ENCODE data around the gene AKAP13.

The AKAP13 gene

DNA sequence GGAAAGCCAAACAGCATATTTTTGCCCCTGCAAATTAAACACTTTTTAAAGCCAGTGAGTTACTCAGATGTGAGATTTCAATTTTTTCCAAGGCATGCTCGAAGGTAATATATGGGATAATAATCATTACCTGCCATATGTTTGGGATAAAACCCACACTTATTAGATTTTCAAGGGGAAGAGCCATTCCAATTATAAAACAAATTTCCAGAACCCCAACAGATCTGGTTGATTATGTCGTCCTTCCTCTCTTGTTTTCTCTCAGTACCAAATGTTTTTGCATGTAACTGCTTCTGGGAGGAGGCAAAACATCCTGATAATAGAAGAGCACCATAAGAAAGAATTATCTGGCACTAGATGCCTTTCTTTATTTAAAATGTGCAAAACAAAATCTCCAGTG is 115.1 kb downstream of the AKAP13 start:
- no peak overlapping the region for H4K8ac ChIP-seq (ENCODE audit: low read depth, low read length)
- no peak overlapping the region for H3K18ac ChIP-seq (ENCODE audit: low read length)
- H3K23ac ChIP-seq (ENCODE audit: low read depth, low read length, poor library complexity), result no peak overlapping the region
- H3K27ac ChIP-seq (replicated peaks; ENCODE audit: low read length), result no peak overlapping the region
- WGBS, 2 donors (ENCODE audit: extremely low coverage in 2 of 2, insufficient read length in 2 of 2, insufficient replicate concordance in 1 of 2), result no CpG with 5 or more reads among the region's 2 CpGs
- DNase-seq (ENCODE audit: low spot score), result no peak
- no peak overlapping the region for H2BK12ac ChIP-seq (ENCODE audit: low read length)
- no peak overlapping the region for H3K9ac ChIP-seq (ENCODE audit: low read depth, low read length, poor library complexity)
- no peak overlapping the region for H2BK120ac ChIP-seq (ENCODE audit: low read depth, low read length)
- no peak overlapping the region for H2BK5ac ChIP-seq (ENCODE audit: low read length)
- H2BK15ac ChIP-seq (ENCODE audit: low read length), result no peak overlapping the region
- no peaks in the 10 kb centered on the region for H3K9me3 ChIP-seq (replicated peaks in 1 of 2; ENCODE audit: control insufficient read depth in 2 of 2, insufficient read depth in 1 of 2, low read depth in 1 of 2, low read length in 2 of 2)
- peaks cover 12 to 18% of the 10 kb centered on the region in 2 donors for H3K4me1 ChIP-seq (ENCODE audit: control insufficient read depth in 2 of 2, insufficient read depth in 1 of 2, low read depth in 1 of 2, low read length in 2 of 2)
- H3K4me2 ChIP-seq (ENCODE audit: insufficient read depth, low read length, poor library complexity, severe bottlenecking), result no peak overlapping the region
- H3K4me3 ChIP-seq (ENCODE audit: low read length in 2 of 2), result no peak overlapping the region
- H3K27me3 ChIP-seq (ENCODE audit: control insufficient read depth in 3 of 3, insufficient read depth in 3 of 3, low read depth in 1 of 3, low read length in 3 of 3), result no peaks in the 10 kb centered on the region
- H3K79me1 ChIP-seq (ENCODE audit: low read depth, low read length), result no peaks in the 10 kb centered on the region
- H3K14ac ChIP-seq (ENCODE audit: low read length), result no peak overlapping the region
- H4K91ac ChIP-seq (ENCODE audit: low read depth, low read length, poor library complexity), result no peak overlapping the region
- H2AK5ac ChIP-seq (ENCODE audit: low read depth, low read length), result no peak overlapping the region
- H2AFZ ChIP-seq (ENCODE audit: low read length), result no peak overlapping the region
- no peak overlapping the region for H3K4ac ChIP-seq (ENCODE audit: low read length)
- no peaks in the 10 kb centered on the region for H3K36me3 ChIP-seq (replicated peaks in 1 of 2; ENCODE audit: control insufficient read depth in 2 of 2, insufficient read depth in 2 of 2, low read length in 2 of 2)

GRCh38 chr15:85496151-85496550 is 115.7 kb downstream of the AKAP13 start:
- Histone ChIP-seq H3K4me1 (ENCODE audit: control insufficient read depth in 2 of 2, insufficient read depth in 1 of 2, low read depth in 1 of 2, low read length in 2 of 2) (peaks cover 12 to 18% of the 10 kb centered on the region in 2 donors), H3K14ac (ENCODE audit: low read length) (no peak overlapping the region), H3K79me1 (ENCODE audit: low read depth, low read length) (no peaks in the 10 kb centered on the region), H2BK12ac (ENCODE audit: low read length) (no peak overlapping the region), H3K4me2 (ENCODE audit: insufficient read depth, low read length, poor library complexity, severe bottlenecking) (no peak overlapping the region), H3K23ac (ENCODE audit: low read depth, low read length, poor library complexity) (no peak overlapping the region), H3K4ac (ENCODE audit: low read length) (no peak overlapping the region), H3K27ac (replicated peaks; ENCODE audit: low read length) (no peak overlapping the region), H2BK5ac (ENCODE audit: low read length) (no peak overlapping the region), H4K91ac (ENCODE audit: low read depth, low read length, poor library complexity) (no peak overlapping the region), H2AFZ (ENCODE audit: low read length) (no peak overlapping the region), H3K9me3 (replicated peaks in 1 of 2; ENCODE audit: control insufficient read depth in 2 of 2, insufficient read depth in 1 of 2, low read depth in 1 of 2, low read length in 2 of 2) (no peaks in the 10 kb centered on the region), H2BK15ac (ENCODE audit: low read length) (no peak overlapping the region), H3K9ac (ENCODE audit: low read depth, low read length, poor library complexity) (no peak overlapping the region), H2AK5ac (ENCODE audit: low read depth, low read length) (no peak overlapping the region), H3K18ac (ENCODE audit: low read length) (no peak overlapping the region), H3K27me3 (ENCODE audit: control insufficient read depth in 3 of 3, insufficient read depth in 3 of 3, low read depth in 1 of 3, low read length in 3 of 3) (no peaks in the 10 kb centered on the region), H3K4me3 (ENCODE audit: low read length in 2 of 2) (no peak overlapping the region), H3K36me3 (replicated peaks in 1 of 2; ENCODE audit: control insufficient read depth in 2 of 2, insufficient read depth in 2 of 2, low read length in 2 of 2) (no peaks in the 10 kb centered on the region), H2BK120ac (ENCODE audit: low read depth, low read length) (no peak overlapping the region), H4K8ac (ENCODE audit: low read depth, low read length) (no peak overlapping the region)
- no peak for DNase-seq (ENCODE audit: low spot score)
- WGBS, 2 donors (ENCODE audit: extremely low coverage in 2 of 2, insufficient read length in 2 of 2, insufficient replicate concordance in 1 of 2), result no CpG with 5 or more reads among the region's 8 CpGs

DNA sequence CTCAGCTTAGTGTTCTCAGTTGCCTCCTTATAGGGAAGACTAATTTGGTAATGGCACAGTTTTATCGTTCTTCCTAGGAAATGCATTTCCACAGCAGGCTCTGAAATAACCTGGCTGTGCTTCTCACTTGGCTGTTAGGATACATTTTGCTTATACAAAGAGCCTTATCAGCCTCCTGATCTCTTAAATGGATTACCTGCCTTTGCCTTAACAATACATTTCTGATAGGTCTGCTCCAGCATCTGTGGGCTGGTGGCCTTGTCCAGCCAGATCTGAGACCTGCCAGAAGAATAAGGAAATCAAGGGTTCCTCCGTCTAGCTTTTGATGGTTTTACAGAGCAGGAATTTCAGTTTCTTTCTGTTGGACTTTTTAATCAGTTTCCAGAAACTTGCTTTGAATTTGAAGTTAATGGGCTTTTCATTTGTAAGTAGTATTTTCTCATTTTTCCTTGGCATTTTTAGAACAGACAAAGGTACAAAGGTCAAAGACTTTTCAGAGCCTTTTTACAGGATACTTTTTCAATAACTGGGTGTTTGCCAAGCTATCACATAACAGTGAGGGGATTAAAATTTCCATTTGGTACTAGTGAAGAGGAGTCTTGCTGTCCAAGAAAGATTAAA is 116.3 kb downstream of the AKAP13 start:
- Histone ChIP-seq H3K4me2 (ENCODE audit: insufficient read depth, low read length, poor library complexity, severe bottlenecking) (no peak overlapping the region), H2BK120ac (ENCODE audit: low read depth, low read length) (no peak overlapping the region), H3K14ac (ENCODE audit: low read length) (no peak overlapping the region), H3K9me3 (replicated peaks in 1 of 2; ENCODE audit: control insufficient read depth in 2 of 2, insufficient read depth in 1 of 2, low read depth in 1 of 2, low read length in 2 of 2) (no peaks in the 10 kb centered on the region), H2BK12ac (ENCODE audit: low read length) (no peak overlapping the region), H3K9ac (ENCODE audit: low read depth, low read length, poor library complexity) (no peak overlapping the region), H3K4me1 (ENCODE audit: control insufficient read depth in 2 of 2, insufficient read depth in 1 of 2, low read depth in 1 of 2, low read length in 2 of 2) (peaks cover 12 to 18% of the 10 kb centered on the region in 2 donors), H3K18ac (ENCODE audit: low read length) (no peak overlapping the region), H2BK5ac (ENCODE audit: low read length) (no peak overlapping the region), H3K4me3 (ENCODE audit: low read length in 2 of 2) (no peak overlapping the region), H3K79me1 (ENCODE audit: low read depth, low read length) (no peaks in the 10 kb centered on the region), H3K27me3 (ENCODE audit: control insufficient read depth in 3 of 3, insufficient read depth in 3 of 3, low read depth in 1 of 3, low read length in 3 of 3) (no peaks in the 10 kb centered on the region), H4K8ac (ENCODE audit: low read depth, low read length) (no peak overlapping the region), H3K4ac (ENCODE audit: low read length) (no peak overlapping the region), H4K91ac (ENCODE audit: low read depth, low read length, poor library complexity) (no peak overlapping the region), H3K27ac (replicated peaks; ENCODE audit: low read length) (no peak overlapping the region), H3K23ac (ENCODE audit: low read depth, low read length, poor library complexity) (no peak overlapping the region), H2BK15ac (ENCODE audit: low read length) (no peak overlapping the region), H2AFZ (ENCODE audit: low read length) (no peak overlapping the region), H2AK5ac (ENCODE audit: low read depth, low read length) (no peak overlapping the region), H3K36me3 (replicated peaks in 1 of 2; ENCODE audit: control insufficient read depth in 2 of 2, insufficient read depth in 2 of 2, low read length in 2 of 2) (no peaks in the 10 kb centered on the region)
- WGBS, 2 donors (ENCODE audit: extremely low coverage in 2 of 2, insufficient read length in 2 of 2, insufficient replicate concordance in 1 of 2), result no CpG with 5 or more reads among the region's 2 CpGs
- DNase-seq (ENCODE audit: low spot score), result no peak

DNA sequence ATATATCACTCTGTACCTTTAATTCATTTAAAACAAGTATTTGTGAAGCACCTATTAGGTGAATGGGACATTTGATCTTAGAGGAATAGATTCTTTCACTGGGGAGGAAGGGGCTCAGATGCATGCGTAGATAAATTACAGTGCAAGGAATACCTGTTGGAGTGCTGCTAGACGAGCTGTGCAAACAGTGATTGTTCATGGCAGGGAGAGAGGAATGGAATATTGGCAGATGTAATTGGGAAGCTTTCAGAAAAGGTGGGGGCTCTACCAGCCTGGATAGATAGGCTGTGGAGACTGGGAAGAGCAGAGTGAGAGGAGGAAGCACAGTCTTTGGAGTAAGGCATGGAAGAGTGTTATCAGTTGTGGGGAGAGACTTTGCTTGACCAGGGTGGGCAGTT is 116.8 kb downstream of the AKAP13 start:
- H4K8ac ChIP-seq (ENCODE audit: low read depth, low read length), result no peak overlapping the region
- no peak overlapping the region for H2BK12ac ChIP-seq (ENCODE audit: low read length)
- H3K4ac ChIP-seq (ENCODE audit: low read length), result no peak overlapping the region
- no peak overlapping the region for H2AFZ ChIP-seq (ENCODE audit: low read length)
- no peak overlapping the region for H3K4me3 ChIP-seq (ENCODE audit: low read length in 2 of 2)
- no peak overlapping the region for H2AK5ac ChIP-seq (ENCODE audit: low read depth, low read length)
- H3K27ac ChIP-seq (replicated peaks; ENCODE audit: low read length), result no peak overlapping the region
- no peak overlapping the region for H2BK5ac ChIP-seq (ENCODE audit: low read length)
- H3K23ac ChIP-seq (ENCODE audit: low read depth, low read length, poor library complexity), result no peak overlapping the region
- H3K4me2 ChIP-seq (ENCODE audit: insufficient read depth, low read length, poor library complexity, severe bottlenecking), result no peak overlapping the region
- no peaks in the 10 kb centered on the region for H3K36me3 ChIP-seq (replicated peaks in 1 of 2; ENCODE audit: control insufficient read depth in 2 of 2, insufficient read depth in 2 of 2, low read length in 2 of 2)
- no peak overlapping the region for H3K9ac ChIP-seq (ENCODE audit: low read depth, low read length, poor library complexity)
- no CpG with 5 or more reads among the region's 2 CpGs for WGBS, 2 donors (ENCODE audit: extremely low coverage in 2 of 2, insufficient read length in 2 of 2, insufficient replicate concordance in 1 of 2)
- peaks cover 12 to 18% of the 10 kb centered on the region in 2 donors for H3K4me1 ChIP-seq (ENCODE audit: control insufficient read depth in 2 of 2, insufficient read depth in 1 of 2, low read depth in 1 of 2, low read length in 2 of 2)
- H2BK15ac ChIP-seq (ENCODE audit: low read length), result no peak overlapping the region
- no peak overlapping the region for H2BK120ac ChIP-seq (ENCODE audit: low read depth, low read length)
- no peak for DNase-seq (ENCODE audit: low spot score)
- no peaks in the 10 kb centered on the region for H3K27me3 ChIP-seq (ENCODE audit: control insufficient read depth in 3 of 3, insufficient read depth in 3 of 3, low read depth in 1 of 3, low read length in 3 of 3)
- no peak overlapping the region for H3K18ac ChIP-seq (ENCODE audit: low read length)
- no peaks in the 10 kb centered on the region for H3K79me1 ChIP-seq (ENCODE audit: low read depth, low read length)
- H3K9me3 ChIP-seq (replicated peaks in 1 of 2; ENCODE audit: control insufficient read depth in 2 of 2, insufficient read depth in 1 of 2, low read depth in 1 of 2, low read length in 2 of 2), result no peaks in the 10 kb centered on the region
- H4K91ac ChIP-seq (ENCODE audit: low read depth, low read length, poor library complexity), result no peak overlapping the region
- H3K14ac ChIP-seq (ENCODE audit: low read length), result no peak overlapping the region

All from neuronal stem cell (in vitro differentiated cells).